ENCODE results near the gene CCDC68. TPM values are rescaled to one million over a fixed set of nuclear protein-coding genes. Genes with fewer than 3 reads are reported as not detected.

CCDC68 gene
- total and polyA plus RNA-seq, 2 of the 13 experiments (the other 11 are each of a cell fraction or from before 2014, with no cell fraction given) = 4.6 to 13.3 TPM

- H3K9ac ChIP-seq (ENCODE audit: insufficient read depth, low read depth, low read length) = no peak overlapping the region
- no peak for TF ChIP-seq ZC3H4 (CRISPR knock-in tag; IDR thresholded peaks at IDR 0.05; ENCODE audit: borderline replicate concordance)
- no peak for TF ChIP-seq NR2F2 (IDR thresholded peaks at IDR 0.05; ENCODE audit: borderline replicate concordance, low read depth)
- TF ChIP-seq AGO2 (optimal IDR thresholded peaks at IDR 0.05; ENCODE audit: low read depth, low read length) = no peak
- no peak for TF ChIP-seq NCOA1 (CRISPR knock-in tag; IDR thresholded peaks at IDR 0.05)
- no peak for TF ChIP-seq KLF16 (CRISPR knock-in tag; IDR thresholded peaks at IDR 0.05)
- TF ChIP-seq ZNF468 (CRISPR knock-in tag; IDR thresholded peaks at IDR 0.05) = no peak
- no peak for TF ChIP-seq SMYD3 (CRISPR knock-in tag; IDR thresholded peaks at IDR 0.05)
- no peak for TF ChIP-seq NFYC (CRISPR knock-in tag; IDR thresholded peaks at IDR 0.05)
- no peak for TF ChIP-seq TSC22D2 (CRISPR knock-in tag; IDR thresholded peaks at IDR 0.05; ENCODE audit: borderline replicate concordance)
- no peak for TF ChIP-seq KDM2A (CRISPR knock-in tag; IDR thresholded peaks at IDR 0.05; ENCODE audit: borderline replicate concordance, low read depth)
- DNase-seq (ENCODE audit: low spot score) (no peak), ATAC-seq (no peak), FAIRE-seq (no peak)
- in situ Hi-C loops (cut with HindIII; ENCODE audit: extremely low pct_ligation_motif_present, low pct_unique_long_range_greater_than_20kb) = no loop called here
- ChIA-PET POLR2A (no interaction called here), CTCF (ENCODE audit: low intra/inter-chr PET ratio, low total read pairs) (no interaction called here)
- no peak overlapping the region for H2AFZ ChIP-seq (ENCODE audit: low read length)
- no peaks in the 10 kb centered on the region for H3K79me2 ChIP-seq (ENCODE audit: insufficient read depth, low read length)
- peaks cover 41% of the 10 kb centered on the region for H3K4me1 ChIP-seq (ENCODE audit: insufficient read depth, low read length)
- no peaks in the 10 kb centered on the region for H3K27me3 ChIP-seq (ENCODE audit: control insufficient read depth in 1 of 2, insufficient read depth in 2 of 2, low read length in 2 of 2)
- H3K4me2 ChIP-seq (ENCODE audit: low read depth, low read length) = no peak overlapping the region
- H3K4me3 ChIP-seq (replicated peaks in 1 of 3; ENCODE audit: insufficient read depth in 1 of 3, low read depth in 2 of 3, low read length in 3 of 3) = no peak overlapping the region
- H3K36me3 ChIP-seq (replicated peaks in 1 of 2; ENCODE audit: control insufficient read depth in 1 of 2, insufficient read depth in 2 of 2, low read length in 2 of 2) = no peaks in the 10 kb centered on the region
- intact Hi-C loops (cut with micrococcal nuclease; ENCODE audit: unreplicated experiment) = no loop called here
- 81% methylated on average over 2 of the region's 2 CpGs for WGBS (ENCODE audit: low lambda C conversion rate)
- BruUV-seq (replicated peaks) = no TSS peak
- no peak overlapping the region for H3K27ac ChIP-seq (ENCODE audit: extremely low read length, insufficient read depth, low read length)
- H4K20me1 ChIP-seq (ENCODE audit: insufficient read depth, low read length) = no peaks in the 10 kb centered on the region
- no peaks in the 10 kb centered on the region for H3K9me3 ChIP-seq (ENCODE audit: low read length)
These were observed 31.0 kb downstream of the CCDC68 start for GRCh38 chr18:54928236-54928635.

Measured in HepG2 (cell line).